LNCAP (cell line): ENCODE measurements around the gene PKIG.

Experiments
- TF ChIP-seq, protein P1 (sequence below): fragments of 450-650 bp; IDR thresholded peaks from 2 replicates; pipeline ENCODE4 v1.5.1; 2017; ENCODE audit warnings: mild to moderate bottlenecking

PKIG gene

DNA sequence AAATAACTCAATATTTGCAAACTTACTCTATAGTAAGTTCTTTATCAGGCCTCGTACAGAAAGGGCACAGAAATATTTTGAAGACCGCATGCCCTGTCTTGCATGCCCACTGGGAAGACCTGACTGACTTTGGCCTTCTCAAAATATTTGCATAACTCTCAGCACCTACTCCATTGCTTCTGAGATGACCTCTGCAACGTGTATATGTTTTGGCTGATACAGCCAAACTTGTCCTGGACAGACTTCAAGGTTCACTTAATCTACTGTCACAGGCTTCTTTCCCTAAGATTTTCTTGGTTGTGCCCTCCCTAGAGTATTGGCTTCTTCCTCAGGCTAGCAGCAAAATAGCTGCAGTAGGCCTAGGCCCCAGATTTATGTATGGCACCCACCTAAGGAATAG is 39.0 kb upstream of the PKIG start:
- TF ChIP-seq, protein P1, sequence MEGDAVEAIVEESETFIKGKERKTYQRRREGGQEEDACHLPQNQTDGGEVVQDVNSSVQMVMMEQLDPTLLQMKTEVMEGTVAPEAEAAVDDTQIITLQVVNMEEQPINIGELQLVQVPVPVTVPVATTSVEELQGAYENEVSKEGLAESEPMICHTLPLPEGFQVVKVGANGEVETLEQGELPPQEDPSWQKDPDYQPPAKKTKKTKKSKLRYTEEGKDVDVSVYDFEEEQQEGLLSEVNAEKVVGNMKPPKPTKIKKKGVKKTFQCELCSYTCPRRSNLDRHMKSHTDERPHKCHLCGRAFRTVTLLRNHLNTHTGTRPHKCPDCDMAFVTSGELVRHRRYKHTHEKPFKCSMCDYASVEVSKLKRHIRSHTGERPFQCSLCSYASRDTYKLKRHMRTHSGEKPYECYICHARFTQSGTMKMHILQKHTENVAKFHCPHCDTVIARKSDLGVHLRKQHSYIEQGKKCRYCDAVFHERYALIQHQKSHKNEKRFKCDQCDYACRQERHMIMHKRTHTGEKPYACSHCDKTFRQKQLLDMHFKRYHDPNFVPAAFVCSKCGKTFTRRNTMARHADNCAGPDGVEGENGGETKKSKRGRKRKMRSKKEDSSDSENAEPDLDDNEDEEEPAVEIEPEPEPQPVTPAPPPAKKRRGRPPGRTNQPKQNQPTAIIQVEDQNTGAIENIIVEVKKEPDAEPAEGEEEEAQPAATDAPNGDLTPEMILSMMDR, result no peak

DNA sequence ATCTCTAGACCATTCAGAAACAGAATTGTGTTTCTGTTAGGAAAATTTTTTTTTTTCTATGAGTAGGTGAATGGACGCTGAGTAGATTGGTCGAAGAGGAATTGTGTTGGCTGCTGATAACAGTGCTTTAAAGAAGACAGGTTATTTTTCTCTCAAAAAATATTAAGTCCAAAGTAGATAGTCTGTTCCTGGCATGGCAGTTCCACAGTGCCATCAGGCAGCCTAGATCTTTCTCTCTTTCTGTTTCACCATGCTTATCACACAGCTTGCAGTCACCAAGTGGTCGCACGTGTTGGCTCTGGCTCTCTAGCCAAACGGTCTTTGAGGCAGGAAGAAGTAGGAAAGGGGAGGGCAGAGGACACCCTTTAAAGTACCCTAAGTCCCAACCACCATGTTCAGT is 38.1 kb upstream of the PKIG start:
- TF ChIP-seq, protein P1, result no peak

DNA sequence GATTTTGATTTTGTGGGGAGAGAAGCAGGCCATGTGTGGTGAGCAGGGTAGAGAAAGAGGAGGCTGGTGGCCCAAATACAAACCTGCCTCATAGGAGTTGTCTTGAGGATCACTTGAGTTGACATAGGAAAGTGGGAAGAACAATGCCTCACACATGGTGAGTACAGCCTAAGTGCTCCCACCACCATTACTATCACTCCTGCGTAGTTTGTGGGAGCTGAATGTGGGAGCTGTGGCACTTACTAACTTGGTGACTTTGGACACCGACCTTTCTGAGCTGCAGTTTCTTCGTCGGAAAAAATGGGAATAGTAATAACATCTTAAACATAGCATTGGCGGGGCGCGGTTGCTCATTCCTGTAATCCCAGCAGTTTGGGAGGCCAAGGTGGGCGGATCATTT is 35.0 kb upstream of the PKIG start:
- TF ChIP-seq, protein P1, result no peak

GRCh38 chr20:44549123-44549522 is 33.3 kb upstream of the PKIG start:
- TF ChIP-seq, protein P1, result no peak

DNA sequence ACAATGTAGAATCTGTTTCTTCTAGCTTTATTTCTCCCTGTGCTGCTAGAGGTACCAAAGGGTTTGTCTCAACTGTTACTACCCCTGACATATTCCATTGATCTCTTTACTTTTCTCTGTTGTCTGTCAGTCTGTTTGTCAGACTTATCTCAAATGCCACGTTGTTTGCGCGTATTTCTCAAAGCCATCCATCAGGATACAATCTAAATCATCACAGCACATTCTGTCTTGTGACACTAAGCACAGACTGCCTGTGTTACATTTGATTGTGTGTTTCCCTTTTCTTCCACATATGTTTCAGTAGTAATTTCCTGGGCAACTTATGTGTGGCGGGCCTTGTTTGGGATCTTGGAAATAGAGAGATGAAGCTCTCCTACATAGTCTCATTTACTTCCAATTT is 30.3 kb upstream of the PKIG start:
- TF ChIP-seq, protein P1, result no peak

DNA sequence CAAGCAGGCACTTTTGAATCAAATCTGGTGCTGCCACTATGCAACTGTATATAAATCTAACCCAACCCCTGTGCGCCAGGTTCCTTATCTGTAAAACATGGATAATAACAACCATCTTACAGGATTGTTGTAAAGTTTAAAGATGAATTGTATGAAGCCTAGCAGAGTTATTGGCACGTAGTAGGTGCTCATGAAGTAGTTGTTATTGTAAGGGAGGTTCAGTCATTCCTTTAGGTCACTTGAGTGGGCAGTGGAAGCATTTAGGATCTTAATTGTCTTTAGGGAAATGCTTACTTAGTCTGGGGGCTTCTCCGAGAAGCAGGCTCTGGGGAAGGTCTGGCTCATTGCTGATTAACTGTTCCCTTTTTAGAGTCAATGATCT is 29.8 kb upstream of the PKIG start:
- TF ChIP-seq, protein P1, result no peak

DNA sequence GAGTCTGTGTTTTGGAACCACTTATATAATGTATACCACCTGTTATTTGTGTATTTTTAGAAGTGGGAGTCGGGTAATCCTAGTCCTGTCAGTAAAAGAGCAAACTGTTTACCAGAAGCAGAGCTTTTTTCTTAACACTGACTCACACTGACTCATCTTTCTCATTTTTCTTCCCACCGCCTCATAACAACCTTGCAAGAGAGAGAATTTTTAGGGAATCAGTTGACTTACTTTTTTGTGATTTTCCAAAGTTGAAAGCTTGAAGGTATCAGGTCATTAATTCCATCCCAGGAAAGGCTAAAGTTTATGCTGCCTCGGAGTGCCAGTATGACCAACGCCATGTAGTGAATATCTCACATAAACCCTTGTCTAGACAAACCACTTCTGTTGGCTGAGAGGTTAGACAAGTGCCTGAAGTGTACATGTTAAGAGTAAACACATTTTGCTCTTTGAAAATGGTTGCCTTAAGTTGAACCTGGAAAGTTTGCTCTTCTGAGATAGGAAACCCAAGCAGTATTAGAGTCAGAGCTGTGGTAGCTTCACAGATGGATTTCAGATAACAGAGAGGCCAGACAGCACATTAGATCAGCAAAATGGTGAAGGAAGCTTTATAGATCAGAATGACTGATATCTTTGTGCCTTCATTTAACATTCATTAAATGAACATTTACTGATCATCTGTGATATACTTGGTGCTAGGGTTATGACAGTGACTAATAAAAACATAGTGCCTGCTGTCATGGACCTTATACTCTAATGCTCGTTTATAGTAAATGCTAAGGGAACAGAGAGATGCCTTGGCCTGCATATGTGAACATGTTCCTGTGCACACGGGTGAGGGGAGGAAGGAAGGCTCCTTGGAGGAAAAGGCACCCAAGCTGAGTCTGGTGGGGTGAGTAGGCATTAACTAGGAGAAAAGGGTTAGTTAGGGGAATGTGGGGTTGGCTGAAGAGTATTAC is 29.1 kb upstream of the PKIG start:
- TF ChIP-seq, protein P1, result no peak

DNA sequence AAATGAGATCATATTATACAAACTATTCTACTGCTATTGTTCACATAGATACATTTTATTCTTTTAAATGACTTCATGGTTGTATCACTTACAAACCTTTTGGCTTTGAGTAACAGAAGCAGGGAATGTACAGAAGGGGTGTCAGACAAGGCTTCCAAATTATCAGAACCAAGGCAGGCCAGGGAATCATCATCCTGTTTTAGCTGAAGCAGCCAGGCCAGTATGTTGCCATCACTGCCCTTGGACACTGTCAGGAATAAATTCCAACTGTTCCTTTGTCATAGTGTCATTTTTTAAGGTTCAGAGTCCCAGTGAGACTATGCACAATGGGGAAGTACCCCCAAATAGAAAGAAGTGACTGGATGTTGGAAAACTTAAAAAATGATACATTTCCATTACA is 23.1 kb upstream of the PKIG start:
- TF ChIP-seq, protein P1, result no peak
